RWPE2 (cell line): ENCODE data around the gene EFNA5.

Experiments
- ATAC-seq: fragments of 200-7000 bp; cut with Tn5 transposase; 3 replicates; pipeline ENCODE4 v1.9.1; 2021; ENCODE audit warnings: low read depth
- DNase-seq: peaks from one replicate; pipeline ENCODE4 v3.0.0-alpha.2; 2020; ENCODE audit warnings: low spot score
- H3K27ac ChIP-seq: fragments of 450-650 bp; 2 replicates; pipeline ENCODE4 v1.5.1; 2017; ENCODE audit warnings: mild to moderate bottlenecking; ENCODE audit not compliant: poor library complexity, severe bottlenecking
- H3K27me3 ChIP-seq: fragments of 250-450 bp; sonication (Bioruptor Pico); 2 replicates; pipeline ENCODE4 v1.5.1; 2021; ENCODE audit warnings: mild to moderate bottlenecking, moderate library complexity; ENCODE audit not compliant: insufficient read depth, poor library complexity, severe bottlenecking
- H3K36me3 ChIP-seq: fragments of 250-450 bp; sonication (Bioruptor Pico); 2 replicates; pipeline ENCODE4 v1.5.1; 2020; ENCODE audit warnings: low read depth, mild to moderate bottlenecking, moderate library complexity
- H3K4me1 ChIP-seq: fragments of 250-450 bp; sonication (Bioruptor Pico); 2 replicates; pipeline ENCODE4 v1.5.1; 2021; ENCODE audit warnings: mild to moderate bottlenecking, moderate library complexity; ENCODE audit not compliant: insufficient read depth, poor library complexity, severe bottlenecking
- H3K4me3 ChIP-seq: fragments of 250-450 bp; sonication (Bioruptor Pico); 2 replicates; pipeline ENCODE4 v1.5.1; 2021; ENCODE audit warnings: mild to moderate bottlenecking, moderate library complexity; ENCODE audit not compliant: severe bottlenecking
- H3K9me3 ChIP-seq: fragments of 250-450 bp; sonication (Bioruptor Pico); 2 replicates; pipeline ENCODE4 v1.5.1; 2021; ENCODE audit warnings: mild to moderate bottlenecking, moderate library complexity; ENCODE audit not compliant: severe bottlenecking
- TF ChIP-seq, protein P1 (sequence below): fragments of 450-650 bp; IDR thresholded peaks from one replicate; pipeline ENCODE4 v1.5.1; 2017; ENCODE audit warnings: mild to moderate bottlenecking, moderate library complexity; ENCODE audit not compliant: poor library complexity, severe bottlenecking

EFNA5 gene

GRCh38 chr5:107580889-107581820 is 89.6 kb downstream of the EFNA5 start:
- H3K36me3 ChIP-seq = no peaks in the 10 kb centered on the region
- peaks cover 36% of the 10 kb centered on the region for H3K4me1 ChIP-seq
- TF ChIP-seq, protein P1, sequence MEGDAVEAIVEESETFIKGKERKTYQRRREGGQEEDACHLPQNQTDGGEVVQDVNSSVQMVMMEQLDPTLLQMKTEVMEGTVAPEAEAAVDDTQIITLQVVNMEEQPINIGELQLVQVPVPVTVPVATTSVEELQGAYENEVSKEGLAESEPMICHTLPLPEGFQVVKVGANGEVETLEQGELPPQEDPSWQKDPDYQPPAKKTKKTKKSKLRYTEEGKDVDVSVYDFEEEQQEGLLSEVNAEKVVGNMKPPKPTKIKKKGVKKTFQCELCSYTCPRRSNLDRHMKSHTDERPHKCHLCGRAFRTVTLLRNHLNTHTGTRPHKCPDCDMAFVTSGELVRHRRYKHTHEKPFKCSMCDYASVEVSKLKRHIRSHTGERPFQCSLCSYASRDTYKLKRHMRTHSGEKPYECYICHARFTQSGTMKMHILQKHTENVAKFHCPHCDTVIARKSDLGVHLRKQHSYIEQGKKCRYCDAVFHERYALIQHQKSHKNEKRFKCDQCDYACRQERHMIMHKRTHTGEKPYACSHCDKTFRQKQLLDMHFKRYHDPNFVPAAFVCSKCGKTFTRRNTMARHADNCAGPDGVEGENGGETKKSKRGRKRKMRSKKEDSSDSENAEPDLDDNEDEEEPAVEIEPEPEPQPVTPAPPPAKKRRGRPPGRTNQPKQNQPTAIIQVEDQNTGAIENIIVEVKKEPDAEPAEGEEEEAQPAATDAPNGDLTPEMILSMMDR = no peak
- no peak for ATAC-seq
- DNase-seq = no peak
- H3K27ac ChIP-seq = no peak overlapping the region
- H3K9me3 ChIP-seq = no peaks in the 10 kb centered on the region
- no peak overlapping the region for H3K4me3 ChIP-seq
- H3K27me3 ChIP-seq = no peaks in the 10 kb centered on the region

DNA sequence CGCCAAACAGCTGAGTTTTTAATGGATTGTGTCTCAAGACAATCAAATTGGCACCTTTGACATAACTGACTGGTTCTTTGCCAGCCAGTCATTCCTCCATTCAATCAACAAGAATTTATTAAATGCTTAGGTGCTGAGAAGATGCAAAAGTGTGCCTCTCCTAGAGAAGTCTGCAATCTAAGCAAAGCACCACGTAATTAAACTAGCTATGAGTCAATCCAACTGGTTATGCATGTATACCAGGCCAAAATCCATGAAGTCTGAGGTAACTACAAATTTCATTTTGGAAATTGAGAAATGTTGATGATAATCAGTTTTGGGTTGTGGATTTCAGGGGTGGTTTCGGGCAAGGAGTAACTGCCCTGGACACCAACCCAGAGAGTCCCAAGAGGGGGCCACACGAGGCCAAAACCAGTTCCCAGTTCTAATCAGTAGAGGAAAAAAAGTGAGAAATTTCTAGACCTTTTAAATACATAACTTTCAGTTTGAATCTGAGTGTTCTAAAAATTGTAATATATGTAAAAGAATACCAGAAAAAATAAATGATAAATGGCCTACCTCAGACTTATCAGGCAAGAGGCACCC is 92.6 kb downstream of the EFNA5 start:
- H3K9me3 ChIP-seq = no peaks in the 10 kb centered on the region
- ATAC-seq (peak; percentile 69), DNase-seq (no peak)
- TF ChIP-seq, protein P1 = no peak
- no peaks in the 10 kb centered on the region for H3K36me3 ChIP-seq
- H3K4me1 ChIP-seq = peaks cover 41% of the 10 kb centered on the region
- no peaks in the 10 kb centered on the region for H3K27me3 ChIP-seq
- H3K4me3 ChIP-seq = no peak overlapping the region
- peak overlapping the region; percentile 85 for H3K27ac ChIP-seq

DNA sequence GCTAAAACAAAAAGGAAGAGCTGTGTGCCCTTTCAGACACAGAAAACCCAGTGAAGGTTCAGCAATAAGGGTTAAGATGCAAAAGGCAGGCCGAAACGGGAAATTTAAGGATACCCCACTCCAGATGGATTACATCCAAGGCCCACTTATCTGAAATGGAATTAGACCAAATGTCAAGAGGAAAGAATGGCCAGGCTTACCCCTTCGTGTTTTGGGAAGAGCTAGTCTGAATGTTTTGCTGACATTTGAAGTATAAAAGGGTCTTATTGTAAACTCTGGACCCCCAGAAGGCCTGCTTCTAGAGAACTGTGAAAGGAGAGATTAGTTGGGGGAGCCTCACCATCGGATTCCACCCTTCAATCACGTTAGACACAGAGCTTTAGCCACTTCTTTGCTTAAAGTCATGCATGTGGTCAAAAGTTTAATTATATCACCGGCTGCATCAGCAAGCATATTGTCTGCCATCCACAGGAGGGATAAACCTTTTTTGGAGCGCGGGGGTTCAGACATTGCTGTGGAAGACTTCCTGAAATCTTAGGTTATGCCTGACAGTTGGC is 93.3 kb downstream of the EFNA5 start:
- DNase-seq (no peak), ATAC-seq (no peak)
- peak overlapping the region; percentile 85 for H3K27ac ChIP-seq
- no peaks in the 10 kb centered on the region for H3K9me3 ChIP-seq
- H3K4me3 ChIP-seq = no peak overlapping the region
- TF ChIP-seq, protein P1 = no peak
- no peaks in the 10 kb centered on the region for H3K36me3 ChIP-seq
- peaks cover 46% of the 10 kb centered on the region for H3K4me1 ChIP-seq
- H3K27me3 ChIP-seq = no peaks in the 10 kb centered on the region

DNA sequence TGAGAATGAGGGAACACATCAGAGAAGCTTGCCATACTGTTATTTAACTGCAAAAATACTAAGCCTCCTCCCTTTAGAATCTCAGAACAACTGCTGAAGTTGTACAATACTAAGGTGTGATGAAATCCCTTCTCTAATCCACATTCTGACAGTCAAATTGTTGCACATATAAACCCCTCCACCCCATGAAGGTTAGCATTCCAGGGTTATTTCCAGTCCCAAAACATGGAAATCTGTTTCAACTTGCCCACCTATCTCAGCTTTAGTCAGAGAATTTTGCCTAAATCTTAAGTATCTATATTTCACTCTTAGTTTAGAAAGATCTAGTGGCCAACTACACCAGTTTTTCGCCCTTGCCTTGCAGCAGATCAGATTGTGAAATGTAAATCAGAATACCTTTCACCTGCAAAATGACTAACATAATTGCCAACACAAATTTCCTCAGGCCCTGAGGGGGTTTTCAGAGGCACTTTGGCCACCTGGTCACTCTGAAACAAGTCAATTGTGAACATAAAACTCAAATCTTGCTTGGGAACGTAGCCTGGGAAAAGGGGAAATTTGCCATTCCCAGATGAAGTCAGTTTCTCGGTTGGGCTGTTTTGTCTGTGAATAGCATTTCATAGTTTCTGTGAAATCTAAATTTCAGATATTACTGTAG is 93.9 kb downstream of the EFNA5 start:
- H3K27ac ChIP-seq = peak overlapping the region; percentile 85
- no peaks in the 10 kb centered on the region for H3K27me3 ChIP-seq
- H3K4me3 ChIP-seq = no peak overlapping the region
- ATAC-seq (peak; percentile 52), DNase-seq (no peak)
- TF ChIP-seq, protein P1 = no peak
- H3K4me1 ChIP-seq = peaks cover 48% of the 10 kb centered on the region
- H3K36me3 ChIP-seq = no peaks in the 10 kb centered on the region
- no peaks in the 10 kb centered on the region for H3K9me3 ChIP-seq
